ENCODE measurements around the gene OR10A6.

The OR10A6 gene

GRCh38 chr11:7893796-7894195 is 37.3 kb downstream of the OR10A6 start:
- no peak overlapping the region for H3K23ac ChIP-seq (ENCODE audit: low read length)
- no peaks in the 10 kb centered on the region for H3K27me3 ChIP-seq (ENCODE audit: insufficient read depth, low read length)
- no peak for DNase-seq
- H3K79me2 ChIP-seq (ENCODE audit: control insufficient read depth, insufficient read depth, low read length, poor library complexity): no peaks in the 10 kb centered on the region
- no peak overlapping the region for H4K12ac ChIP-seq (ENCODE audit: low read depth, low read length)
- H2BK120ac ChIP-seq (ENCODE audit: insufficient read depth, low read length, poor library complexity): no peak overlapping the region
- H3K9ac ChIP-seq (ENCODE audit: low read length): no peak overlapping the region
- no peak overlapping the region for H2AFZ ChIP-seq (ENCODE audit: insufficient read depth, low read length, poor library complexity)
- H2BK5ac ChIP-seq (ENCODE audit: low read depth, low read length, poor library complexity): no peak overlapping the region
- H3K79me1 ChIP-seq (ENCODE audit: low read length): peaks cover 2% of the 10 kb centered on the region
- no peak overlapping the region for H3K4me2 ChIP-seq (ENCODE audit: low read length)
- H3K36me3 ChIP-seq (ENCODE audit: control insufficient read depth in 1 of 2, insufficient read depth in 2 of 2, low read length in 2 of 2): peaks cover 0 to 2% of the 10 kb centered on the region in 2 experiments
- WGBS (ENCODE audit: extremely low coverage, insufficient coverage, insufficient read length): no CpG with 5 or more reads among the region's 2 CpGs
- no peak overlapping the region for H3K4me3 ChIP-seq (ENCODE audit: low read depth, low read length)
- no peak overlapping the region for H2AK5ac ChIP-seq (ENCODE audit: low read length)
- no peak overlapping the region for H4K8ac ChIP-seq (ENCODE audit: low read depth, low read length)
- H2BK12ac ChIP-seq (ENCODE audit: low read length): no peak overlapping the region
- no peaks in the 10 kb centered on the region for H3K9me3 ChIP-seq (ENCODE audit: insufficient read depth, low read depth, low read length)
- no peak overlapping the region for H3K4ac ChIP-seq (ENCODE audit: low read depth, low read length)
- no peak overlapping the region for H3K18ac ChIP-seq (ENCODE audit: low read length)
- H4K91ac ChIP-seq (ENCODE audit: low read depth, low read length): no peak overlapping the region
- H3K14ac ChIP-seq (ENCODE audit: low read length): no peak overlapping the region
- peaks cover 2 to 8% of the 10 kb centered on the region in 2 experiments for H3K4me1 ChIP-seq (ENCODE audit: control insufficient read depth in 1 of 2, insufficient read depth in 2 of 2, low read length in 2 of 2)
- no peak overlapping the region for H3K27ac ChIP-seq (ENCODE audit: low read depth, low read length)

GRCh38 chr11:7892840-7893254 is 38.2 kb downstream of the OR10A6 start:
- Histone ChIP-seq H2AFZ (ENCODE audit: insufficient read depth, low read length, poor library complexity) (no peak overlapping the region), H2AK5ac (ENCODE audit: low read length) (no peak overlapping the region), H4K91ac (ENCODE audit: low read depth, low read length) (no peak overlapping the region), H3K23ac (ENCODE audit: low read length) (no peak overlapping the region), H3K9me3 (ENCODE audit: insufficient read depth, low read depth, low read length) (no peaks in the 10 kb centered on the region), H3K4me2 (ENCODE audit: low read length) (no peak overlapping the region), H3K9ac (ENCODE audit: low read length) (no peak overlapping the region), H3K4ac (ENCODE audit: low read depth, low read length) (no peak overlapping the region), H2BK120ac (ENCODE audit: insufficient read depth, low read length, poor library complexity) (peak overlapping the region; percentile 63), H3K4me3 (ENCODE audit: low read depth, low read length) (no peak overlapping the region), H3K79me2 (ENCODE audit: control insufficient read depth, insufficient read depth, low read length, poor library complexity) (no peaks in the 10 kb centered on the region), H3K27ac (ENCODE audit: low read depth, low read length) (no peak overlapping the region), H3K14ac (ENCODE audit: low read length) (no peak overlapping the region), H3K4me1 (ENCODE audit: control insufficient read depth in 1 of 2, insufficient read depth in 2 of 2, low read length in 2 of 2) (peaks cover 2 to 8% of the 10 kb centered on the region in 2 experiments), H4K8ac (ENCODE audit: low read depth, low read length) (peak overlapping the region; percentile 92), H3K27me3 (ENCODE audit: insufficient read depth, low read length) (no peaks in the 10 kb centered on the region), H3K79me1 (ENCODE audit: low read length) (peaks cover 2% of the 10 kb centered on the region), H3K18ac (ENCODE audit: low read length) (no peak overlapping the region), H2BK5ac (ENCODE audit: low read depth, low read length, poor library complexity) (no peak overlapping the region), H4K12ac (ENCODE audit: low read depth, low read length) (peak overlapping the region; percentile 87), H3K36me3 (ENCODE audit: control insufficient read depth in 1 of 2, insufficient read depth in 2 of 2, low read length in 2 of 2) (no peaks in the 10 kb centered on the region), H2BK12ac (ENCODE audit: low read length) (peak overlapping the region; percentile 70)
- no CpG with 5 or more reads among the region's 2 CpGs for WGBS (ENCODE audit: extremely low coverage, insufficient coverage, insufficient read length)
- peak; percentile 52 to 92 for DNase-seq

GRCh38 chr11:7892059-7892699 is 38.9 kb downstream of the OR10A6 start:
- peak overlapping the region; percentile 53 for H3K27ac ChIP-seq (ENCODE audit: low read depth, low read length)
- no peaks in the 10 kb centered on the region for H3K27me3 ChIP-seq (ENCODE audit: insufficient read depth, low read length)
- H3K9me3 ChIP-seq (ENCODE audit: insufficient read depth, low read depth, low read length): no peaks in the 10 kb centered on the region
- H2BK120ac ChIP-seq (ENCODE audit: insufficient read depth, low read length, poor library complexity): no peak overlapping the region
- H3K9ac ChIP-seq (ENCODE audit: low read length): no peak overlapping the region
- no CpG with 5 or more reads among the region's 6 CpGs for WGBS (ENCODE audit: extremely low coverage, insufficient coverage, insufficient read length)
- no peak overlapping the region for H3K18ac ChIP-seq (ENCODE audit: low read length)
- H2BK12ac ChIP-seq (ENCODE audit: low read length): no peak overlapping the region
- no peak overlapping the region for H2AK5ac ChIP-seq (ENCODE audit: low read length)
- peak overlapping the region; percentile 55 for H3K4me2 ChIP-seq (ENCODE audit: low read length)
- no peaks in the 10 kb centered on the region for H3K36me3 ChIP-seq (ENCODE audit: control insufficient read depth in 1 of 2, insufficient read depth in 2 of 2, low read length in 2 of 2)
- no peak overlapping the region for H3K23ac ChIP-seq (ENCODE audit: low read length)
- no peak overlapping the region for H2BK5ac ChIP-seq (ENCODE audit: low read depth, low read length, poor library complexity)
- no peak overlapping the region for H4K12ac ChIP-seq (ENCODE audit: low read depth, low read length)
- H3K79me1 ChIP-seq (ENCODE audit: low read length): peaks cover 2% of the 10 kb centered on the region
- peaks cover 2 to 8% of the 10 kb centered on the region in 2 experiments for H3K4me1 ChIP-seq (ENCODE audit: control insufficient read depth in 1 of 2, insufficient read depth in 2 of 2, low read length in 2 of 2)
- no peaks in the 10 kb centered on the region for H3K79me2 ChIP-seq (ENCODE audit: control insufficient read depth, insufficient read depth, low read length, poor library complexity)
- no peak overlapping the region for H4K8ac ChIP-seq (ENCODE audit: low read depth, low read length)
- peak; percentile 47 to 84 for DNase-seq
- no peak overlapping the region for H3K4ac ChIP-seq (ENCODE audit: low read depth, low read length)
- H2AFZ ChIP-seq (ENCODE audit: insufficient read depth, low read length, poor library complexity): no peak overlapping the region
- H3K14ac ChIP-seq (ENCODE audit: low read length): no peak overlapping the region
- no peak overlapping the region for H4K91ac ChIP-seq (ENCODE audit: low read depth, low read length)
- H3K4me3 ChIP-seq (ENCODE audit: low read depth, low read length): no peak overlapping the region

- no peak overlapping the region for H2AK5ac ChIP-seq (ENCODE audit: low read length)
- H2BK12ac ChIP-seq (ENCODE audit: low read length): no peak overlapping the region
- whole genome bisulfite sequencing (ENCODE audit: extremely low coverage, insufficient coverage, insufficient read length): no CpG with 5 or more reads among the region's 6 CpGs
- H3K27me3 ChIP-seq (ENCODE audit: insufficient read depth, low read length): no peaks in the 10 kb centered on the region
- peaks cover 2% of the 10 kb centered on the region for H3K79me1 ChIP-seq (ENCODE audit: low read length)
- no peak overlapping the region for H3K4ac ChIP-seq (ENCODE audit: low read depth, low read length)
- no peak overlapping the region for H2BK5ac ChIP-seq (ENCODE audit: low read depth, low read length, poor library complexity)
- no peak overlapping the region for H3K4me3 ChIP-seq (ENCODE audit: low read depth, low read length)
- H3K36me3 ChIP-seq (ENCODE audit: control insufficient read depth in 1 of 2, insufficient read depth in 2 of 2, low read length in 2 of 2): no peaks in the 10 kb centered on the region
- H3K9ac ChIP-seq (ENCODE audit: low read length): no peak overlapping the region
- no peak overlapping the region for H2BK120ac ChIP-seq (ENCODE audit: insufficient read depth, low read length, poor library complexity)
- no peak overlapping the region for H3K4me2 ChIP-seq (ENCODE audit: low read length)
- DNase-seq: no peak
- no peak overlapping the region for H3K14ac ChIP-seq (ENCODE audit: low read length)
- H4K91ac ChIP-seq (ENCODE audit: low read depth, low read length): no peak overlapping the region
- H3K4me1 ChIP-seq (ENCODE audit: control insufficient read depth in 1 of 2, insufficient read depth in 2 of 2, low read length in 2 of 2): peaks cover 2 to 8% of the 10 kb centered on the region in 2 experiments
- no peak overlapping the region for H4K8ac ChIP-seq (ENCODE audit: low read depth, low read length)
- no peaks in the 10 kb centered on the region for H3K9me3 ChIP-seq (ENCODE audit: insufficient read depth, low read depth, low read length)
- H2AFZ ChIP-seq (ENCODE audit: insufficient read depth, low read length, poor library complexity): no peak overlapping the region
- H3K23ac ChIP-seq (ENCODE audit: low read length): no peak overlapping the region
- no peak overlapping the region for H3K27ac ChIP-seq (ENCODE audit: low read depth, low read length)
- no peak overlapping the region for H3K18ac ChIP-seq (ENCODE audit: low read length)
- H3K79me2 ChIP-seq (ENCODE audit: control insufficient read depth, insufficient read depth, low read length, poor library complexity): no peaks in the 10 kb centered on the region
- H4K12ac ChIP-seq (ENCODE audit: low read depth, low read length): no peak overlapping the region
These were observed 40.5 kb downstream of the OR10A6 start for GRCh38 chr11:7890417-7891172.
